SK-N-MC (cell line): ENCODE results near the gene UPP1.

Experiments used
- DNase-seq: peaks from one replicate; pipeline ENCODE4 v3.0.0-alpha.2; 2011; ENCODE audit warnings: low read depth, low spot score
- H3K27ac ChIP-seq: fragments of 200-600 bp; sonication (generic); 2 replicates; pipeline ENCODE4 v1.5.1; 2016; ENCODE audit warnings: mixed run types
- H3K36me3 ChIP-seq: fragments of 200-600 bp; sonication (generic); 2 replicates; pipeline ENCODE4 v1.6.1; 2017; ENCODE audit warnings: antibody characterized with exemption, low read length, mixed read lengths; ENCODE audit not compliant: insufficient read depth
- H3K4me3 ChIP-seq: fragments of 200-600 bp; sonication (generic); 2 replicates; pipeline ENCODE4 v1.5.1; 2016
- H3K9ac ChIP-seq: fragments of 200-600 bp; sonication (generic); 2 replicates; pipeline ENCODE4 v1.8.0; 2017; ENCODE audit warnings: mixed run types, mixed read lengths; ENCODE audit not compliant: insufficient read length
- H3K9me3 ChIP-seq: fragments of 200-600 bp; sonication (generic); 2 replicates; pipeline ENCODE4 v1.6.1; 2017; ENCODE audit warnings: low read depth, mild to moderate bottlenecking, antibody characterized with exemption, low read length, moderate library complexity, mixed read lengths
- EZH2 ChIP-seq: fragments of 200-600 bp; sonication (generic); IDR thresholded peaks from one replicate; pipeline ENCODE4 v1.6.1; 2017; ENCODE audit warnings: antibody characterized with exemption
- FOXP2 ChIP-seq: optimal IDR thresholded peaks from 2 replicates; pipeline ENCODE3; 2011; ENCODE audit warnings: mild to moderate bottlenecking, moderate library complexity; ENCODE audit not compliant: insufficient read depth; ENCODE audit errors: extremely low read length, control extremely low read depth
- POLR2AphosphoS5 ChIP-seq: IDR thresholded peaks from 2 replicates; pipeline ENCODE4 v1.6.1; 2012; ENCODE audit warnings: mild to moderate bottlenecking, low read depth, low read length, borderline replicate concordance

The UPP1 gene

GRCh38 chr7:48148311-48148710 is 59.2 kb downstream of the UPP1 start:
- TF ChIP-seq EZH2 (no peak), POLR2AphosphoS5 (no peak), FOXP2 (no peak)
- no peaks in the 10 kb centered on the region for H3K9me3 ChIP-seq
- DNase-seq = no peak
- H3K4me3 ChIP-seq = no peak overlapping the region
- H3K9ac ChIP-seq = no peak overlapping the region
- H3K27ac ChIP-seq = no peak overlapping the region
- no peaks in the 10 kb centered on the region for H3K36me3 ChIP-seq

- Histone ChIP-seq H3K36me3 (no peaks in the 10 kb centered on the region), H3K9ac (no peak overlapping the region), H3K27ac (no peak overlapping the region), H3K4me3 (no peak overlapping the region), H3K9me3 (no peaks in the 10 kb centered on the region)
- no peak for TF ChIP-seq EZH2
- no peak for TF ChIP-seq POLR2AphosphoS5
- TF ChIP-seq FOXP2 = no peak
- no peak for DNase-seq
These were observed 60.0 kb downstream of the UPP1 start for GRCh38 chr7:48149058-48149457.

- Histone ChIP-seq H3K9me3 (no peaks in the 10 kb centered on the region), H3K4me3 (no peak overlapping the region), H3K9ac (no peak overlapping the region), H3K36me3 (no peaks in the 10 kb centered on the region), H3K27ac (no peak overlapping the region)
- no peak for TF ChIP-seq FOXP2
- TF ChIP-seq POLR2AphosphoS5 = no peak
- no peak for TF ChIP-seq EZH2
- no peak for DNase-seq
These were observed 61.0 kb downstream of the UPP1 start for GRCh38 chr7:48150086-48150485.

GRCh38 chr7:48154792-48155413 is 65.8 kb downstream of the UPP1 start:
- no peaks in the 10 kb centered on the region for H3K9me3 ChIP-seq
- H3K27ac ChIP-seq = no peak overlapping the region
- H3K9ac ChIP-seq = no peak overlapping the region
- H3K36me3 ChIP-seq = no peaks in the 10 kb centered on the region
- no peak for DNase-seq
- no peak overlapping the region for H3K4me3 ChIP-seq
- no peak for TF ChIP-seq POLR2AphosphoS5
